A673 (cell line): ENCODE data around the gene THAP4. TPM values are rescaled to one million over a fixed set of nuclear protein-coding genes. Genes with fewer than 3 reads are reported as not detected.

Source experiments
- BruUV-seq: library from RNA; stranded (reverse); fragments of 400-500 nt; replicated peaks from 2 replicates; lab custom pipeline; 2021; lab: Mats Ljungman, UMichigan
- CTCF ChIA-PET: fragments of 300-600 bp; sonication (Branson Sonifier 250); formaldehyde crosslinking; loops from one replicate; lab custom pipeline; 2022; ENCODE audit warnings: antibody characterized with exemption; lab: Charles Lee
- POLR2A ChIA-PET: fragments of 300-600 bp; sonication (Branson Sonifier 250); formaldehyde crosslinking; loops from one replicate; lab custom pipeline; 2022; ENCODE audit warnings: antibody characterized with exemption; ENCODE audit not compliant: low non-redundant PET; lab: Charles Lee
- DNase-seq: peaks from one replicate; pipeline ENCODE4 v3.0.0-alpha.2; 2015; ENCODE audit warnings: low spot score
- H3K27ac ChIP-seq: fragments of 200-600 bp; sonication (generic); 2 replicates; pipeline ENCODE4 v1.5.1; 2016; ENCODE audit warnings: mixed run types, low read depth, mild to moderate bottlenecking, mixed read lengths, antibody characterized with exemption, low read length; ENCODE audit not compliant: poor library complexity, severe bottlenecking
- H3K27me3 ChIP-seq: fragments of 200-600 bp; sonication (generic); replicated peaks from 2 replicates; pipeline ENCODE4 v1.6.1; 2017; ENCODE audit warnings: mixed run types, low read depth, mild to moderate bottlenecking, mixed read lengths, antibody characterized with exemption, low read length; ENCODE audit not compliant: insufficient read depth, poor library complexity
- H3K36me3 ChIP-seq: fragments of 200-600 bp; sonication (generic); 2 replicates; pipeline ENCODE4 v1.6.1; 2016; ENCODE audit warnings: mixed run types, mild to moderate bottlenecking, mixed read lengths, antibody characterized with exemption, low read length; ENCODE audit not compliant: insufficient read depth, poor library complexity, severe bottlenecking
- H3K4me1 ChIP-seq: fragments of 200-600 bp; sonication (generic); 2 replicates; pipeline ENCODE4 v1.6.1; 2017; ENCODE audit warnings: mixed run types, mild to moderate bottlenecking, mixed read lengths, antibody characterized with exemption, low read length; ENCODE audit not compliant: insufficient read depth, poor library complexity, severe bottlenecking
- H3K4me3 ChIP-seq: fragments of 200-600 bp; sonication (generic); 2 replicates; pipeline ENCODE4 v1.5.1; 2016; ENCODE audit warnings: low read depth, mixed run types, mild to moderate bottlenecking, mixed read lengths, low read length; ENCODE audit not compliant: poor library complexity, severe bottlenecking
- H3K9me3 ChIP-seq: fragments of 200-600 bp; sonication (generic); 2 replicates; pipeline ENCODE4 v1.6.1; 2016; ENCODE audit warnings: mixed run types, low read depth, mild to moderate bottlenecking, mixed read lengths, antibody characterized with exemption, low read length; ENCODE audit not compliant: poor library complexity, severe bottlenecking
- CTCF ChIP-seq: fragments of 300-800, 200-600 bp; sonication (generic); conservative IDR thresholded peaks from 2 replicates; pipeline ENCODE4 v1.5.1; 2017; ENCODE audit warnings: low read depth, mild to moderate bottlenecking, antibody characterized with exemption, low read length, moderate library complexity, mixed read lengths
- EZH2 ChIP-seq: fragments of 200-600 bp; sonication (generic); IDR thresholded peaks from 2 replicates; pipeline ENCODE4 v1.6.1; 2017; ENCODE audit warnings: borderline replicate concordance, low read depth, mild to moderate bottlenecking, mixed read lengths, antibody characterized with exemption, low read length; ENCODE audit not compliant: poor library complexity, severe bottlenecking
- intact Hi-C: fragments of 100-400 bp; cut with micrococcal nuclease; formaldehyde crosslinking; loops from one replicate; pipeline ENCODE4 v1.10.0; 2022; ENCODE audit not compliant: unreplicated experiment
- total RNA-seq: library from RNA; stranded (reverse); gene quantifications from 2 replicates; pipeline ENCODE4 v1.2.3, GENCODE V29; 2021

The THAP4 gene
- total RNA-seq, 1 experiment from 2014 or later: 82.0 TPM

GRCh38 chr2:241672243-241673188, 35.6 kb upstream of the THAP4 start:
- no peak for TF ChIP-seq EZH2
- POLR2A ChIA-PET: no interaction called here
- H3K27ac ChIP-seq: no peak overlapping the region
- H3K9me3 ChIP-seq: no peaks in the 10 kb centered on the region
- intact Hi-C loops: no loop called here
- peaks cover 29% of the 10 kb centered on the region for H3K36me3 ChIP-seq
- H3K4me3 ChIP-seq: no peak overlapping the region
- CTCF ChIA-PET: interaction anchor here (0.5 kb wide), 1 partner anchor 159 kb away, joined by 5 read pairs; no protein-coding TSS in a partner anchor
- H3K4me1 ChIP-seq: no peaks in the 10 kb centered on the region
- no peaks in the 10 kb centered on the region for H3K27me3 ChIP-seq
- no peak for DNase-seq
- no TSS peak for BruUV-seq

GRCh38 chr2:241671457-241672240, 34.7 kb upstream of the THAP4 start:
- POLR2A ChIA-PET: no interaction called here
- CTCF ChIA-PET: interaction anchor here (0.5 kb wide), 1 partner anchor 159 kb away, joined by 5 read pairs; no protein-coding TSS in a partner anchor

GRCh38 chr2:241670333-241671110, 33.6 kb upstream of the THAP4 start:
- DNase-seq: no peak
- H3K27ac ChIP-seq: no peak overlapping the region
- no peaks in the 10 kb centered on the region for H3K9me3 ChIP-seq
- peaks cover 10% of the 10 kb centered on the region for H3K36me3 ChIP-seq
- ChIA-PET POLR2A (no interaction called here), CTCF (no interaction called here)
- intact Hi-C loops: no loop called here
- no peak overlapping the region for H3K4me3 ChIP-seq
- BruUV-seq: no TSS peak
- no peaks in the 10 kb centered on the region for H3K4me1 ChIP-seq
- TF ChIP-seq EZH2 (no peak), CTCF (no peak)
- H3K27me3 ChIP-seq: no peaks in the 10 kb centered on the region

More at GRCh38 chr2:241671457-241672240, 34.7 kb upstream of the THAP4 start:
- no peak overlapping the region for H3K4me3 ChIP-seq
- no peaks in the 10 kb centered on the region for H3K4me1 ChIP-seq
- no peaks in the 10 kb centered on the region for H3K9me3 ChIP-seq
- TF ChIP-seq CTCF (no peak), EZH2 (no peak)
- DNase-seq: no peak
- no TSS peak for BruUV-seq
- intact Hi-C loops: no loop called here
- peaks cover 20% of the 10 kb centered on the region for H3K36me3 ChIP-seq
- H3K27me3 ChIP-seq: no peaks in the 10 kb centered on the region
- H3K27ac ChIP-seq: no peak overlapping the region
